Suprapubic skin (tissue), 4 donors: ENCODE data around the gene MSL3B.

ENCODE experiments used
- CTCF ChIP-seq, 2 donors: fragments of 200-600 bp in 1 of 2; fragments of 450-650 bp in 1 of 2; sonication (generic) in 1 of 2; IDR thresholded peaks; one replicate each; pipeline ENCODE4 v1.5.1; 2016 to 2019; ENCODE audit warnings: antibody characterized with exemption in 2 of 2, mild to moderate bottlenecking in 1 of 2, moderate library complexity in 1 of 2
- EP300 ChIP-seq: sonication (generic); formaldehyde crosslinking; IDR thresholded peaks from one replicate; pipeline ENCODE4 v1.6.1; 2017; ENCODE audit warnings: antibody characterized with exemption
- POLR2A ChIP-seq, 2 donors: fragments of 450-650 bp; IDR thresholded peaks; one replicate each; pipeline ENCODE4 v1.6.1; 2017; ENCODE audit warnings: antibody characterized with exemption in 2 of 2, mild to moderate bottlenecking in 2 of 2, moderate library complexity in 2 of 2
- POLR2AphosphoS5 ChIP-seq, 3 donors: sonication (generic); formaldehyde crosslinking; IDR thresholded peaks; one replicate each; pipeline ENCODE4 v1.6.1; 2017; ENCODE audit warnings: antibody characterized with exemption in 3 of 3

DNA sequence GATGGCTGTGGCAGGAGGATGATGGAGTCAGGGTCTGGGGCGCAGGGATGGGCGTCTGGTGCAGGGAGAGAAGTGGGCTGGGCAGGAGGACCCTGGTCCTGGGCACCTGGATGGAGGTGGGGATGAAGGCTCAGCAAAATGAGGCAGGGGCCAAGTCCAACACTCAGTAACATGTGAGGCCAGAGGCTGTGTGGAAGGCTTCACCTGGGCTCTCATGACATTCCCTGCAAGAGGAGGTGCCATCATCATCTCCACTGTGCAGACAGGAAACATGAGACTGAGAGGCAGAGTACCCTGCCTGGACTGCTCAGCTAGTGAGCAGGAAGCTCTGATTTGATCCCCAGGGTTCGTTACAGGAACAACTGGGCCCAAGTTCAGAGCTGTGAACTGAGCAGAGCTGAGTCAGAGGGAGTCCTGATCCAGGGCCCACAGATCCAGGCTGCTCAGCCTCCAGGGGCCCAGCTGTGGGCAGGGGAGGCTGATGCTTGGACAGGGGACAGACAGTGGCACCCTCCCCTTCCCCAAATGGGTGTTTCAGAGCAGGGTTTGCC is 50.8 kb downstream of the MSL3B start:
- TF ChIP-seq POLR2AphosphoS5 (IDR thresholded peaks at IDR 0.05) = no peak
- no peak for TF ChIP-seq CTCF (IDR thresholded peaks at IDR 0.05)
- no peak for TF ChIP-seq POLR2A (IDR thresholded peaks at IDR 0.05)
- no peak for TF ChIP-seq EP300
